ENCODE results near the gene FSCN2.

FSCN2 gene

GRCh38 chr17:81527591-81528383 lies at the start of gene FSCN2:
Gene FSCN2 (plus strand): TSS chr17:81528377. CDS start chr17:81528532, 155 bp downstream.
- H3K4me1 Mint-ChIP-seq: peaks cover 3 to 11% of the 10 kb centered on the region in 2 donors
- H3K27ac Mint-ChIP-seq: no peak within 1 kb of the TSS
- H3K36me3 Mint-ChIP-seq: peaks cover 0 to 2% of the 10 kb centered on the region in 2 donors
- no peak within 1 kb of the TSS for H3K4me3 Mint-ChIP-seq
- H3K27me3 Mint-ChIP-seq: peaks cover 6% of the 10 kb centered on the region in 2 donors
- H3K9me3 Mint-ChIP-seq: no peaks in the 10 kb centered on the region
- DNase-seq: no peak
- ATAC-seq (replicated peaks): no peak

- ATAC-seq (replicated peaks) (no peak), DNase-seq (no peak)
- Mint-ChIP-seq H3K4me1 (peaks cover 20 to 32% of the 10 kb centered on the region in 2 donors), H3K36me3 (no peaks in the 10 kb centered on the region), H3K4me3 (no peak overlapping the region), H3K27ac (no peak overlapping the region), H3K27me3 (peaks cover 5 to 17% of the 10 kb centered on the region in 2 donors), H3K9me3 (peaks cover 3 to 6% of the 10 kb centered on the region in 2 donors)
Observed at GRCh38 chr17:81479175-81480071, 48.8 kb upstream of the FSCN2 start.

- no peak for ATAC-seq (replicated peaks)
- no peak overlapping the region for H3K4me3 Mint-ChIP-seq
Observed at GRCh38 chr17:81480140-81481072, 47.8 kb upstream of the FSCN2 start.

GRCh38 chr17:81481073-81481799 lies 46.9 kb upstream of the FSCN2 start:
- Mint-ChIP-seq H3K27me3 (peaks cover 5 to 20% of the 10 kb centered on the region in 2 donors), H3K36me3 (no peaks in the 10 kb centered on the region), H3K9me3 (peaks cover 3 to 6% of the 10 kb centered on the region in 2 donors), H3K27ac (no peak overlapping the region), H3K4me3 (peak overlapping the region; percentile 68 to 71), H3K4me1 (peaks cover 24 to 39% of the 10 kb centered on the region in 2 donors)
- ATAC-seq (replicated peaks): peak; percentile 18 to 41
- DNase-seq: no peak

More at GRCh38 chr17:81480140-81481072, 47.8 kb upstream of the FSCN2 start:
- Mint-ChIP-seq H3K36me3 (no peaks in the 10 kb centered on the region), H3K27ac (no peak overlapping the region), H3K27me3 (peaks cover 5 to 17% of the 10 kb centered on the region in 2 donors), H3K9me3 (peaks cover 3 to 6% of the 10 kb centered on the region in 2 donors), H3K4me1 (peaks cover 20 to 35% of the 10 kb centered on the region in 2 donors)
- no peak for DNase-seq

GRCh38 chr17:81481815-81482505 lies 46.2 kb upstream of the FSCN2 start:
- H3K4me3 Mint-ChIP-seq: peak overlapping the region; percentile 68 to 71
- ATAC-seq (replicated peaks) (no peak), DNase-seq (no peak)
- peaks cover 5 to 21% of the 10 kb centered on the region in 2 donors for H3K27me3 Mint-ChIP-seq
- H3K27ac Mint-ChIP-seq: peak overlapping the region; percentile 96
- peaks cover 2 to 3% of the 10 kb centered on the region in 2 donors for H3K9me3 Mint-ChIP-seq
- H3K4me1 Mint-ChIP-seq: peaks cover 25 to 41% of the 10 kb centered on the region in 2 donors
- H3K36me3 Mint-ChIP-seq: no peaks in the 10 kb centered on the region

- Mint-ChIP-seq H3K9me3 (no peaks in the 10 kb centered on the region), H3K4me3 (peak overlapping the region; percentile 68 to 69), H3K4me1 (peaks cover 25 to 45% of the 10 kb centered on the region in 2 donors), H3K27ac (peak overlapping the region; percentile 96), H3K27me3 (peaks cover 5 to 21% of the 10 kb centered on the region in 2 donors), H3K36me3 (no peaks in the 10 kb centered on the region)
- peak; percentile 6 to 12 for ATAC-seq (replicated peaks)
- DNase-seq: no peak
Observed at GRCh38 chr17:81482673-81483072, 45.5 kb upstream of the FSCN2 start.

- Mint-ChIP-seq H3K27me3 (peaks cover 0 to 16% of the 10 kb centered on the region in 2 donors), H3K4me1 (peaks cover 25 to 45% of the 10 kb centered on the region in 2 donors), H3K27ac (peak overlapping the region; percentile 96), H3K36me3 (no peaks in the 10 kb centered on the region), H3K9me3 (no peaks in the 10 kb centered on the region), H3K4me3 (peak overlapping the region; percentile 68 to 69)
- ATAC-seq (replicated peaks) (peak; percentile 78 to 79), DNase-seq (peak; percentile 84)
Observed at GRCh38 chr17:81483085-81483861, 44.9 kb upstream of the FSCN2 start.

- peak overlapping the region; percentile 68 to 69 for H3K4me3 Mint-ChIP-seq
Observed at GRCh38 chr17:81483862-81484194, 44.3 kb upstream of the FSCN2 start.

GRCh38 chr17:81484195-81484979 lies 43.8 kb upstream of the FSCN2 start:
- peaks cover 26 to 49% of the 10 kb centered on the region in 2 donors for H3K4me1 Mint-ChIP-seq
- H3K9me3 Mint-ChIP-seq: no peaks in the 10 kb centered on the region
- H3K4me3 Mint-ChIP-seq: peak overlapping the region; percentile 68 to 69
- DNase-seq (peak; percentile 88), ATAC-seq (replicated peaks) (peak; percentile 59 to 61)
- no peaks in the 10 kb centered on the region for H3K36me3 Mint-ChIP-seq
- H3K27me3 Mint-ChIP-seq: peaks cover 2 to 16% of the 10 kb centered on the region in 2 donors
- no peak overlapping the region for H3K27ac Mint-ChIP-seq

More at GRCh38 chr17:81483862-81484194, 44.3 kb upstream of the FSCN2 start:
- DNase-seq: no peak
- H3K9me3 Mint-ChIP-seq: no peaks in the 10 kb centered on the region
- H3K4me1 Mint-ChIP-seq: peaks cover 25 to 45% of the 10 kb centered on the region in 2 donors
- H3K27me3 Mint-ChIP-seq: peaks cover 0 to 16% of the 10 kb centered on the region in 2 donors
- ATAC-seq (replicated peaks): no peak
- no peaks in the 10 kb centered on the region for H3K36me3 Mint-ChIP-seq
- peak overlapping the region; percentile 67 for H3K27ac Mint-ChIP-seq

- no peaks in the 10 kb centered on the region for H3K36me3 Mint-ChIP-seq
- peak overlapping the region in 1 of 2 donors; percentile 6 for H3K4me3 Mint-ChIP-seq
- DNase-seq (no peak), ATAC-seq (replicated peaks) (no peak)
- H3K27ac Mint-ChIP-seq: peak overlapping the region; percentile 42
- peaks cover 29 to 48% of the 10 kb centered on the region in 2 donors for H3K4me1 Mint-ChIP-seq
- peaks cover 16 to 20% of the 10 kb centered on the region in 2 donors for H3K27me3 Mint-ChIP-seq
- no peaks in the 10 kb centered on the region for H3K9me3 Mint-ChIP-seq
Observed at GRCh38 chr17:81486199-81486810, 41.9 kb upstream of the FSCN2 start.

- ATAC-seq (replicated peaks) (no peak), DNase-seq (no peak)
- Mint-ChIP-seq H3K9me3 (no peaks in the 10 kb centered on the region), H3K36me3 (no peaks in the 10 kb centered on the region), H3K27me3 (peaks cover 12 to 24% of the 10 kb centered on the region in 2 donors), H3K4me1 (peaks cover 25 to 42% of the 10 kb centered on the region in 2 donors), H3K4me3 (peak overlapping the region; percentile 44 to 61), H3K27ac (peak overlapping the region; percentile 42)
Observed at GRCh38 chr17:81487089-81487486, 41.1 kb upstream of the FSCN2 start.

All from stimulated activated naive B cell treated with anti-CD40 and anti-IgM and Interleukin-4, amounts not matched to agents 10 μg/mL and 1 μg/mL and 100 μg/mL, for 72 hours (primary cell).